ENCODE data around the gene IFNA4. TPM values are rescaled to one million over a fixed set of nuclear protein-coding genes. Genes with fewer than 3 reads are reported as not detected.
A peak's percentile ranks its signal among the peaks of the same experiment; 100 is the strongest.
"Not testable (repeated sequence)": the region's sequence is repeated elsewhere in the genome, so short reads cannot be mapped to it uniquely, and the experiment has no call there.

IFNA4 gene
- total RNA-seq, 1 donor from 2014 or later = not detected

- DNase-seq (ENCODE audit: low read depth in 2 of 2) = not testable (repeated sequence)
Measured at GRCh38 chr9:21166560-21166959, 20.8 kb downstream of the IFNA4 start, which contains the start of gene IFNA21. IFNA21 (minus strand) TSS chr9:21166660; CDS start chr9:21166612, 48 bp downstream.

- DNase-seq (ENCODE audit: low read depth in 2 of 2) = no peak
Measured at GRCh38 chr9:21165516-21165915, 21.9 kb downstream of the IFNA4 start.

- peak in 1 of 2 donors; percentile 5 for DNase-seq (ENCODE audit: low read depth in 2 of 2)
Measured at GRCh38 chr9:21160178-21160577, 27.2 kb downstream of the IFNA4 start.

- no peak for DNase-seq (ENCODE audit: low read depth in 2 of 2)
Measured at GRCh38 chr9:21155501-21155900, 31.9 kb downstream of the IFNA4 start.

- peak; percentile 4 to 47 for DNase-seq (ENCODE audit: low read depth in 2 of 2)
Measured at GRCh38 chr9:21154018-21154608, 33.3 kb downstream of the IFNA4 start.

- peak in 1 of 2 donors; percentile 18 for DNase-seq (ENCODE audit: low read depth in 2 of 2)
Measured at GRCh38 chr9:21153336-21154017, 33.9 kb downstream of the IFNA4 start.

GRCh38 chr9:21144603-21145002 is 42.8 kb downstream of the IFNA4 start:
- no peak for DNase-seq (ENCODE audit: low read depth in 2 of 2)

GRCh38 chr9:21141427-21141882 is 45.9 kb downstream of the IFNA4 start, which contains the start of gene IFNW1:
IFNW1 (minus strand) TSS chr9:21141832; CDS start chr9:21141570, 262 bp downstream.
- no peak for DNase-seq (ENCODE audit: low read depth in 2 of 2)

GRCh38 chr9:21137020-21137419 is 50.4 kb downstream of the IFNA4 start:
- no peak for DNase-seq (ENCODE audit: low read depth in 2 of 2)

Other genes with a start within 250 kb of the IFNA4 start
- 0.25 and 0.26 TPM in 2 replicates for gene HACD4, start 155.9 kb downstream of the IFNA4 start, total RNA-seq
- not detected in 2 replicates for gene IFNB1, start 109.6 kb downstream of the IFNA4 start, total RNA-seq
- not detected in 2 replicates for gene IFNW1, start 45.8 kb downstream of the IFNA4 start, total RNA-seq
- gene IFNA21, start 20.9 kb downstream of the IFNA4 start, total RNA-seq = not detected in 2 replicates
- not detected in 2 replicates for gene IFNA7, start 14.6 kb upstream of the IFNA4 start, total RNA-seq
- gene IFNA10, start 19.6 kb upstream of the IFNA4 start, total RNA-seq = not detected in 2 replicates
- not detected in 2 replicates for gene IFNA16, start 29.7 kb upstream of the IFNA4 start, total RNA-seq
- gene IFNA17, start 40.6 kb upstream of the IFNA4 start, total RNA-seq = not detected in 2 replicates
- not detected in 2 replicates for gene IFNA14, start 52.4 kb upstream of the IFNA4 start, total RNA-seq
- not detected in 2 replicates for gene IFNA5, start 117.7 kb upstream of the IFNA4 start, total RNA-seq
- gene KLHL9, start 147.8 kb upstream of the IFNA4 start, total RNA-seq = 26.8 and 36.4 TPM in 2 replicates
- gene IFNA6, start 163.3 kb upstream of the IFNA4 start, total RNA-seq = not detected in 2 replicates
- not detected in 2 replicates for gene IFNA13, start 180.5 kb upstream of the IFNA4 start, total RNA-seq
- not detected in 2 replicates for gene IFNA2, start 197.8 kb upstream of the IFNA4 start, total RNA-seq
- not detected in 2 replicates for gene IFNA8, start 221.5 kb upstream of the IFNA4 start, total RNA-seq